Endometrial microvascular endothelial cells (primary cell): ENCODE results near the gene SLC29A4. TPM values are rescaled to one million over a fixed set of nuclear protein-coding genes. Genes with fewer than 3 reads are reported as not detected.
"Not testable (repeated sequence)": the region's sequence is repeated elsewhere in the genome, so short reads cannot be mapped to it uniquely, and the experiment has no call there.

Experiments used
- in situ Hi-C: cut with HindIII; loops from 2 replicates; pipeline ENCODE4 v1.10.0; 2017; ENCODE audit warnings: low sequenced_read_pairs, low pct_unique_long_range_greater_than_20kb; ENCODE audit errors: inconsistent ontology term
- total RNA-seq: library from RNA; depleted of rRNA; stranded (reverse); fragments of >200 nt; gene quantifications from one replicate; pipeline ENCODE4 v1.2.3, GENCODE V29; 2015; ENCODE audit errors: inconsistent ontology term

SLC29A4 gene
- total RNA-seq, 1 donor from 2014 or later = 1.4 TPM

DNA sequence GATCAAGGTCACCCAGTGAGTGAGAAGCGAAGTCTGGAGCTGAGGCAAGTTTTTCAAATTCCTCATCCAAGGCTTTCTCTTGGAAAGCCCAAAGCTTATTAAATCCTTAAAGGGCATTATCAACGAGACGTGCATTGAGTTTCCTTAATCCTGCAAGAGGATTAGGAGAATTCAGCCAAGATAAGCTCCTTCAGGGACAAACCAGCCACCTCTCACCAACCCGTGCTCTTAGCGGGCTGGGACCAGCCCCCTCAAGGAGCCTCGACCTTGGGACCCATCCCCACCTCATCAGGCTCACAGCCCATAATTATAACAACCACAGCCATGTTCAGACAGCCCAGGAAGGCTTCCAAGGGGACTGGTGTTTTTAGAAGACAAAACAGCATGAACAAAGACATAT is 12.0 kb upstream of the SLC29A4 start:
- in situ Hi-C loops = no loop called here

DNA sequence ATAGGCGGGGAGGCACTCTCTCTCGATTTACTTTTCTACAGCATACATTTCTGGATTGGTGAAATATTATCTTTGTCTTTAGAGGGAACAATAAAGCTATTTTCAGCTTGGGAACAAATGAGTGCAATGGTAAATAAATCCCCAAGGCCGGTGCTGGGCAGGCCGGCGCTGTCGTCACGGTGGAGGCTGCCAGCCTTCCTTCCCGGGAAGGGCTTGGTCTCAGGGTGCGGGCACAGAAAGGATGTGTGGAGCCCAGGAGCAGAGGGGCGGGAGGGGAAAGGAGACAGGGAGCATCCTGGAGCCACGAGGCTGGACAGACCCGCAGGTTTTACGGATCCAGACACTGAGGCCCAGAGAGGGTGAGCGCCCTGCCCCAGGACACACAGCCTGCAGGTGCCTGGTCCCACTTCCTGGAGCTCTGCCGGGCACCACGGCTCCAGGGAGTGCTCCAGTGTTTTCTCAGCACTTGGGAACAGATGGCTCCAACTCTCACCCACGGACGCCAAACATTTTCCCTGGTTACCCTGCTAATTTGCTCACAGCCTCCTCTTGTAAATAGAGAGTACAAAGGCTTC is 8.8 kb upstream of the SLC29A4 start:
- in situ Hi-C loops = not testable (repeated sequence)

DNA sequence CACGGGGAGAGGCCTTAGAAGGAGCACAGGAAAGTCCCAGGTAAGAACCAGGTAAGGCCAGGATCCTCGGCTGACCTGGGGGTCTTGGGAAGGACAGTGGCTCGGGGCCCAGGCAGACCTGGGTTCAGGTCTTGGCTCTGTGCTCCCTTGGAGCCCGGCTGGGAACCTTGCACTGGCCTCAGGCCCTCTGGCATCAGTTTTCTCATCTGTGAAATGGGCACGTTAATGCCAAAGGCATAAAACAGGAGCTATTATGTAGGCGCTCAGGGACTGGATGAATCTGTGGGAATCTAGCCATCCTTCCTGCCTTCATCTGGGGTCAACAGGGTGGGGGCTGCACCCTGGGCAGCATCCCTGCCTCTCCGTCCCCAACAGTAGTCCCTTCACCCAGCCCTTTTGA is 8.3 kb upstream of the SLC29A4 start:
- in situ Hi-C loops = no loop called here

GRCh38 chr7:5274985-5275431 is 7.7 kb upstream of the SLC29A4 start:
- in situ Hi-C loops = not testable (repeated sequence)

GRCh38 chr7:5275510-5275909 is 7.2 kb upstream of the SLC29A4 start:
- in situ Hi-C loops = not testable (repeated sequence)

DNA sequence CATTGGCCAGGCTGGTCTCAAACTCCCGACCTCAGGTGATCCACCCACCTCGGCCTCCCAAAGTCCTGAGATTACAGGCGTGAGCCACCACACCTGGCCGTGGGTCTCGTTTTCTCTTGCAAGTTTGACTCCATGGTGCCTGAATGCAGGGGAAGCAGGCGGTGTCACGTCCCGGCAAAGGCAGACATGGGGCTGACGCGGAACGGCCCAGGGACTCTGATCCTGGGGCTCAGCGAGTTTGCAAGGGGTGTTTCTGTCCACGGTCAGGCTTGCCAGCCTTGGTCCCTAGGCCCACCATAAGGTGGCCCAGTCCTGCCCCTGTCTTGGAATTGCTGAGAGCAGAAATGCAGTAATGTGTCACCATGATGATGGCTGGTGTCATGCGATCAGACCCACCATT is 6.6 kb upstream of the SLC29A4 start:
- in situ Hi-C loops = not testable (repeated sequence)

- in situ Hi-C loops = no loop called here
Observed at GRCh38 chr7:5276611-5277010, 6.1 kb upstream of the SLC29A4 start.

- in situ Hi-C loops = no loop called here
Observed at GRCh38 chr7:5278766-5279165, 4.0 kb upstream of the SLC29A4 start.

- in situ Hi-C loops = no loop called here
Observed at GRCh38 chr7:5279734-5280133, 3.0 kb upstream of the SLC29A4 start.

DNA sequence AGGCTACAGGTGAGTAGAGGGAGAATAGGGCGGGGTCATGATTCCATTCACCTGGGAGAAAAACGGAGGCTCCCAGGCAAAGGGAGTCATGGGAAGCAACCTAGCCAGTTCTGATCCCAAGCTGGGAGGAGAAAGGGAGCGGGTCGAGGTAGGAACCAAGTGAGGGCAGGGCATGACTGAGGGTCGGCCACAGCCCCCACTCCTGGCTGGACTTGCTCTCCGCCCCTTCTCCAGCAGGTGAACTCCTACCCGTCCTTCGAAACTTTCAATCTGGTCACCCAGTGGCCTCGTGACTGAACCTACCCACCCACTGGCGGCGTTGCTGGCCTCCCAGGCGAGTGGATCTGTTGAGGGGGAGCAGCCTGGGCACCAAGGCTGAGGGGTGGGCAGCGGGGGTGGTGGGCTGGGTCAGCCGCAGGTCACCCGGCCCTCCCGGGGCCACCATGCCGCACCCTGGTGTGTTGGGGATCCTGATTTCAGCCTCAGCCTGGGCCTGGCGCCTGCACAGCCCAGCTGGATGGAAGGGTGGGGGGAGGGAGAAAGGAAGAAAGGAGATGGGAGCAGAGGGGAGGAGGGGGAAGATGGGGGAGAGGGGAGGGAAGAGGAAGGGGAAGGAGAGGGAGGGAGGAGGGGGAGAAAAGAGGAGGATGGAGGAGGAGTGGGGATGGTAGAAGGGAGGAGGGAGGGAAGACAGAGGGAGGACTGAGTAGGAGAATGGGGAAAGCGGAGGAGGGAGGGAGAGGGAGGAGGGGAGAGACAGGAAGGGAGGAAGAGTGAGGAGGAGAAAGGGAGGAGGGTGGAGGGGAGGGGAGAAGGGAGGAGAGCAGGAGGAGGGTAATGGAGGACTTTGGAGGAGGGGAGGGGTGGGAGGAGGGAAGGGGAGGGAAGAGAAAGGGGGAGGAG is 894 bp upstream of the SLC29A4 start:
- in situ Hi-C loops = not testable (repeated sequence)

GRCh38 chr7:5283421-5284303 is 919 bp downstream of the SLC29A4 start:
- in situ Hi-C loops = no loop called here

DNA sequence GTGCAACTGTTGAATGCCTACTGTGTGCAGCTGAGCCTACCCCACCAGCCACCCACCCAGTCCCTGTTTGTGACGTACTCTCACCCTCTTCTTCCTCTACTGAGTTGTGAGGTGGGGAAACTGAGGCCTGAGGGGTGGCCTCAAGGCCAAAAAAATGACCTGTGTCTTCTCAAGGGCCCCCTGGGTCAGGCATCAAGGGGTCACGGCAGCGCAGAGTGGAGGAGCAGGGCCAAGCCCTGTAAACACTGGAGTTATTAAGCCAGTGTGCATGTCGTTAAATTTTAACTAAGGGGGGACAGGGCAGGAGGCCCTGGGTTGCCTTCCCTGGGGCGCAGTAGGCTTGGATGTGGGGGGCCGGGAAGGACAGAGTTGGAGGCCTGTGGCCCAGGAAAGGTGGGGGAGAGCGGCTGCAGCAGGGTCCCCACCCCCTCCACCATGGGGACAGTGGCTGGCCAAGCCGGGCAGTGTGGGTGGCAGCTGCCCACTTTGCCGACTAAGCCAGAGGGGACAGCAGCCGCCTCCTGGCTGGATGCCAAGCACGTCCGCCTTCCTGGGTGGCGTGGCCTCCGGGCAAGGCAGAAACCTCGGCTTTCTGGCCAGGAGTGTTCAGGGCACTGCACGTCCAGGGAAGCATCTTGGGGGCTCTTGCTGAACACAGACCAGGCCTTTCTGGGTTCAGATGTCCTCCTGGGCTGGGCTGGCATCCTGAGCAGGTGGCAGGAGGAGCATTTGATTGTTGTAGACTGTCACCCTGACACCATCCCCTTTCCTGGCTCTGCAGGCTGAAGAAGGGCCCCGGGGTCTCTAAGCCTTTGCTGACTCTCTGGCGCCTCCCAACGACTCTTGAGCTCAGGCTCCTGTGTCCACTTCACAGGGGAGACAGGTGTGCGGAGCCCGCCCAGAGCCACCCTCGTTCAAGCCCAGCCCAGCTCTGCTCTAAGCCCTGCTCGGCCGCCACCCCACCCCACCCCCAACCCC is 1.9 kb downstream of the SLC29A4 start:
- in situ Hi-C loops = no loop called here

- in situ Hi-C loops = no loop called here
Observed at GRCh38 chr7:5286933-5287332, 4.2 kb downstream of the SLC29A4 start.

GRCh38 chr7:5287373-5287772 is 4.6 kb downstream of the SLC29A4 start:
- in situ Hi-C loops = not testable (repeated sequence)

GRCh38 chr7:5287802-5288201 is 5.1 kb downstream of the SLC29A4 start:
- in situ Hi-C loops = no loop called here

DNA sequence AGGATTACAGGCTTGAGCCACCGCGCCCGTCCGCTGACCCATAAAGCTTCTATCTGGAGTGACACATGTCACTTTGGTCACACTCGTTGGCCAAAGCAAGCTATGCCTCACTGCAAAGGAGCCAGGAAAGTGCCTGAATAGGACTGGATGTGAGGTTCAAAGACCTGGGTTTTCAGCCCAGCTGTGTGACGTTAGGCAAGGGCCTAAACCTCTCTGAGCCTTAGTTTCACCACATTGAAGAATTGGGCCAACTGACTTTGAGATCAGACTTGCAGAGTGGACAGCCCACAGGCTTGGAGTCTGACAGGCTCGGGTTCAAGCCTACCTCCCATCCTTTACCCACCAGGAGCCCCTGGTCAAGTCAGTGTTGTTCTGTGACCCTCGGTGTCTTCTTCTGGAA is 5.8 kb downstream of the SLC29A4 start:
- in situ Hi-C loops = not testable (repeated sequence)

GRCh38 chr7:5289355-5289754 is 6.6 kb downstream of the SLC29A4 start:
- in situ Hi-C loops = no loop called here

DNA sequence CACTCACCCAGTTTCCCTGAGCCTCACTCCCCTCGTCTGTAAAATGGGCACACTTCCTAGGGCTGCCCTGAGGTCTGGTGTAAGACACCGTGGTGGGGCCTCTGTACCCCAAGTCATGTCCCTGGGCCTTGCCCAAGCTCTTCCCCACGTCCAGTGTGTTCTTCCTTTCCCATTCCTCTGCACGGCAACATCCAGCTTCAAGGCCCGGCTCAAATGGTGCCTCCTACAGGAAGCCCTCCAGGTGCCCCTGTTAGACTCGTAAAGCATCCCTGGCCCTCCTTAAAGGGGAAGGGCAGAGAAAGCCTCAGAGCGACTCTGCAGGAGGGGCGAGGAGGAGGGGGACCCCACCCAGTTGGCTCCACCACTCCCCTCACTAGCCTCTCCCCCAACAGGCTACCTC is 8.6 kb downstream of the SLC29A4 start:
- in situ Hi-C loops = no loop called here
